SK-N-SH treated with all-trans-retinoic acid at 6 μM for 48 hours (cell line): Measurements from ENCODE around the gene TDRD12.

Experiments
- ATAC-seq: fragments of 200-7000 bp; cut with Tn5 transposase; 3 replicates; pipeline ENCODE4 v1.9.1; 2020; ENCODE audit warnings: mild to moderate bottlenecking, moderate library complexity
- ARNTL ChIP-seq: fragments of 450-650 bp; formaldehyde crosslinking; IDR thresholded peaks from 2 replicates; pipeline ENCODE4 v1.5.0; 2020; ENCODE audit warnings: low read depth, mild to moderate bottlenecking, moderate library complexity, borderline replicate concordance
- BACH2 ChIP-seq: fragments of 250-450 bp; sonication (Bioruptor Pico); IDR thresholded peaks from 2 replicates; pipeline ENCODE4 v1.9.0; 2021; ENCODE audit warnings: mild to moderate bottlenecking, borderline replicate concordance
- ESRRG ChIP-seq: fragments of 250-450 bp; sonication (Bioruptor Pico); IDR thresholded peaks from 2 replicates; pipeline ENCODE4 v1.6.1; 2021; ENCODE audit warnings: mild to moderate bottlenecking
- GLIS3 ChIP-seq: fragments of 250-450 bp; sonication (Bioruptor Pico); IDR thresholded peaks from 2 replicates; pipeline ENCODE4 v1.5.0; 2020; ENCODE audit warnings: mild to moderate bottlenecking, moderate library complexity
- ISL1 ChIP-seq: fragments of 250-450 bp; sonication (Bioruptor Pico); IDR thresholded peaks from 2 replicates; pipeline ENCODE4 v2.1.2; 2022; ENCODE audit warnings: mild to moderate bottlenecking, moderate library complexity
- OSR1 ChIP-seq: fragments of 250-450 bp; sonication (Bioruptor Pico); IDR thresholded peaks from 2 replicates; pipeline ENCODE4 v1.8.0; 2022; ENCODE audit warnings: moderate library complexity, mild to moderate bottlenecking, inconsistent platforms
- RARB ChIP-seq: fragments of 250-450 bp; sonication (Bioruptor Pico); IDR thresholded peaks from 2 replicates; pipeline ENCODE4 v1.8.0; 2021; ENCODE audit warnings: mild to moderate bottlenecking, moderate library complexity
- SNAI2 ChIP-seq: fragments of 250-450 bp; sonication (Bioruptor Pico); IDR thresholded peaks from 2 replicates; pipeline ENCODE4 v1.5.0; 2020; ENCODE audit warnings: mild to moderate bottlenecking, moderate library complexity
- TCF4 ChIP-seq: fragments of 250-450 bp; sonication (Bioruptor Pico); IDR thresholded peaks from 2 replicates; pipeline ENCODE4 v1.8.0; 2021; ENCODE audit warnings: mild to moderate bottlenecking, moderate library complexity, borderline replicate concordance
- TOX ChIP-seq: fragments of 250-450 bp; sonication (Bioruptor Pico); IDR thresholded peaks from 2 replicates; pipeline ENCODE4 v1.8.0; 2021; ENCODE audit warnings: mild to moderate bottlenecking, moderate library complexity, borderline replicate concordance
- ZC3H10 ChIP-seq: fragments of 250-450 bp; sonication (Bioruptor Pico); IDR thresholded peaks from 2 replicates; pipeline ENCODE4 v1.5.1; 2021; ENCODE audit warnings: mild to moderate bottlenecking, moderate library complexity
- ZFP3 ChIP-seq: fragments of 250-450 bp; sonication (Bioruptor Pico); IDR thresholded peaks from 2 replicates; pipeline ENCODE4 v1.5.0; 2020; ENCODE audit warnings: mild to moderate bottlenecking, moderate library complexity
- ZFP30 ChIP-seq: fragments of 450-650 bp; formaldehyde crosslinking; IDR thresholded peaks from 2 replicates; pipeline ENCODE4 v1.5.0; 2022; ENCODE audit warnings: mild to moderate bottlenecking, moderate library complexity
- ZNF70 ChIP-seq: fragments of 450-650 bp; formaldehyde crosslinking; IDR thresholded peaks from 2 replicates; pipeline ENCODE4 v1.5.0; 2020; ENCODE audit warnings: mild to moderate bottlenecking, moderate library complexity
- TF ChIP-seq, protein P1 (sequence below): fragments of 250-450 bp; sonication (Bioruptor Pico); IDR thresholded peaks from 2 replicates; pipeline ENCODE4 v1.8.0; 2020; ENCODE audit warnings: mild to moderate bottlenecking, moderate library complexity, borderline replicate concordance
- TF ChIP-seq, protein P2 (sequence below): fragments of 250-450 bp; sonication (Bioruptor Pico); IDR thresholded peaks from 2 replicates; pipeline ENCODE4 v1.5.1; 2020; ENCODE audit warnings: low read depth, mild to moderate bottlenecking, moderate library complexity
- TF ChIP-seq, protein P3 (sequence below): fragments of 250-450 bp; sonication (Bioruptor Pico); IDR thresholded peaks from 2 replicates; pipeline ENCODE4 v1.8.0; 2021; ENCODE audit warnings: low read depth, mild to moderate bottlenecking, moderate library complexity, borderline replicate concordance
- TF ChIP-seq, protein P4 (sequence below): fragments of 250-450 bp; sonication (Bioruptor Pico); IDR thresholded peaks from 2 replicates; pipeline ENCODE4 v1.5.0; 2020; ENCODE audit warnings: mild to moderate bottlenecking, moderate library complexity
- TF ChIP-seq, protein P5 (sequence below): fragments of 250-450 bp; sonication (Bioruptor Pico); IDR thresholded peaks from 2 replicates; pipeline ENCODE4 v1.5.1; 2021; ENCODE audit warnings: mild to moderate bottlenecking, moderate library complexity

The TDRD12 gene

DNA sequence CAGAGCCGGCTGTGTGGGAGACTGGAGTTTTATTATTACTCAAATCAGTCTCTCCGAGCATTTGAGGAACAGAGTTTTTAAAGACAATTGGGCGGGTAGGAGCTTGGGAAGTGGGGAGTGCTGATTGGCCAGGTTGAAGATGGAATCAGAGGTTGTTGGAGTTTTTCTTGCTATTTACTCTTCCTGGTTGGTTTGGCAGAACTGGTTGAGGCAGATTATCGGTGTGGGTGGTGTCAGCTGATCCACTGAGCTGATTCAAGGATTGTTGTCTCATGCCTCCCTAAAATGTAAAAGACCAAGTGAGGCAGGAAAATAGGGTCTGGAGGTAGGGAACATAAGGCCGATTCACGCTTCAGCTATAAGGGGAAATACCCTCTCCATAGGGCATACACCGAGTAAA lies 1.3 kb upstream of the TDRD12 start:
- ATAC-seq: no peak
- no peak for TF ChIP-seq GLIS3 (CRISPR knock-in tag)
- TF ChIP-seq TOX (CRISPR knock-in tag): no peak
- TF ChIP-seq, protein P1, sequence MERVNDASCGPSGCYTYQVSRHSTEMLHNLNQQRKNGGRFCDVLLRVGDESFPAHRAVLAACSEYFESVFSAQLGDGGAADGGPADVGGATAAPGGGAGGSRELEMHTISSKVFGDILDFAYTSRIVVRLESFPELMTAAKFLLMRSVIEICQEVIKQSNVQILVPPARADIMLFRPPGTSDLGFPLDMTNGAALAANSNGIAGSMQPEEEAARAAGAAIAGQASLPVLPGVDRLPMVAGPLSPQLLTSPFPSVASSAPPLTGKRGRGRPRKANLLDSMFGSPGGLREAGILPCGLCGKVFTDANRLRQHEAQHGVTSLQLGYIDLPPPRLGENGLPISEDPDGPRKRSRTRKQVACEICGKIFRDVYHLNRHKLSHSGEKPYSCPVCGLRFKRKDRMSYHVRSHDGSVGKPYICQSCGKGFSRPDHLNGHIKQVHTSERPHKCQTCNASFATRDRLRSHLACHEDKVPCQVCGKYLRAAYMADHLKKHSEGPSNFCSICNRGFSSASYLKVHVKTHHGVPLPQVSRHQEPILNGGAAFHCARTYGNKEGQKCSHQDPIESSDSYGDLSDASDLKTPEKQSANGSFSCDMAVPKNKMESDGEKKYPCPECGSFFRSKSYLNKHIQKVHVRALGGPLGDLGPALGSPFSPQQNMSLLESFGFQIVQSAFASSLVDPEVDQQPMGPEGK (CRISPR knock-in tag): no peak
- TF ChIP-seq ISL1 (CRISPR knock-in tag): no peak
- no peak for TF ChIP-seq ZNF70 (CRISPR knock-in tag)
- TF ChIP-seq, protein P2, sequence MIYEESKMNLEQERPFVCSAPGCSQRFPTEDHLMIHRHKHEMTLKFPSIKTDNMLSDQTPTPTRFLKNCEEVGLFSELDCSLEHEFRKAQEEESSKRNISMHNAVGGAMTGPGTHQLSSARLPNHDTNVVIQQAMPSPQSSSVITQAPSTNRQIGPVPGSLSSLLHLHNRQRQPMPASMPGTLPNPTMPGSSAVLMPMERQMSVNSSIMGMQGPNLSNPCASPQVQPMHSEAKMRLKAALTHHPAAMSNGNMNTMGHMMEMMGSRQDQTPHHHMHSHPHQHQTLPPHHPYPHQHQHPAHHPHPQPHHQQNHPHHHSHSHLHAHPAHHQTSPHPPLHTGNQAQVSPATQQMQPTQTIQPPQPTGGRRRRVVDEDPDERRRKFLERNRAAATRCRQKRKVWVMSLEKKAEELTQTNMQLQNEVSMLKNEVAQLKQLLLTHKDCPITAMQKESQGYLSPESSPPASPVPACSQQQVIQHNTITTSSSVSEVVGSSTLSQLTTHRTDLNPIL (CRISPR knock-in tag): no peak
- TF ChIP-seq ESRRG: no peak
- no peak for TF ChIP-seq TCF4 (CRISPR knock-in tag)
- no peak for TF ChIP-seq ZFP3
- TF ChIP-seq, protein P3, sequence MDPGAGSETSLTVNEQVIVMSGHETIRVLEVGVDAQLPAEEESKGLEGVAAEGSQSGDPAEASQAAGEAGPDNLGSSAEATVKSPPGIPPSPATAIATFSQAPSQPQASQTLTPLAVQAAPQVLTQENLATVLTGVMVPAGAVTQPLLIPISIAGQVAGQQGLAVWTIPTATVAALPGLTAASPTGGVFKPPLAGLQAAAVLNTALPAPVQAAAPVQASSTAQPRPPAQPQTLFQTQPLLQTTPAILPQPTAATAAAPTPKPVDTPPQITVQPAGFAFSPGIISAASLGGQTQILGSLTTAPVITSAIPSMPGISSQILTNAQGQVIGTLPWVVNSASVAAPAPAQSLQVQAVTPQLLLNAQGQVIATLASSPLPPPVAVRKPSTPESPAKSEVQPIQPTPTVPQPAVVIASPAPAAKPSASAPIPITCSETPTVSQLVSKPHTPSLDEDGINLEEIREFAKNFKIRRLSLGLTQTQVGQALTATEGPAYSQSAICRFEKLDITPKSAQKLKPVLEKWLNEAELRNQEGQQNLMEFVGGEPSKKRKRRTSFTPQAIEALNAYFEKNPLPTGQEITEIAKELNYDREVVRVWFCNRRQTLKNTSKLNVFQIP (CRISPR knock-in tag): no peak

DNA sequence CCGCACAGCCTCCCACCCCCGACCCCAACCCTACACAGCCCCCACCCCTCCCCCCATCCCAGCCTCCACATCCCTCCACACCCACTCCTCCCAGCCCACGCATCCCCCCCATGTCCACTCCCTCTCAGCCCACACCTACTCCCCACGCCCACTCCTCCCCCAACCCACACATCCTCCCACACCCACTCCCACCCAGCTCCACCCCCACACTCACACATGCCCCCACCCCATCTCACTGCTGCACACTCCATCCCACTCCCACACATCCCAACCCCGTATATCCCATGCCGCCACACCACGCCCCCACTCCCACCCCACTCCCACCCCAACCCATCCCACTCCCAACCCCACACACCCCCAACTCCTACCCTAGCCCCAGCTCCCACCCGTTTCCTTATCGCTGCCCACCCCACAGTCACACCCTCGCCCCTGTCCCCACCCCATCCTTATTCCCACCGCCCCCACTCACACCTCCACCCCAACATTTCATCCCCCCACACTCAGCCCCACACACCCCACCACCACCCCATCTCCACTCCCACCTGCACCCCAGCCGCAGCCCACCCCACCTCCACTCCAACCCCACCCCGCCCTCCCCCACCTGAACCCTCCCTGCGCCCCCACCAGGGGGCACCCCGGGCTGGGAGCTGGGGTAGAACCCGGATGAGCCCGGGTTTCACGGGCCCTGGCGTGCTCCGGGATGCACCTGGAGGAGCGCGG lies 809 bp downstream of the TDRD12 start:
- TF ChIP-seq, protein P4, sequence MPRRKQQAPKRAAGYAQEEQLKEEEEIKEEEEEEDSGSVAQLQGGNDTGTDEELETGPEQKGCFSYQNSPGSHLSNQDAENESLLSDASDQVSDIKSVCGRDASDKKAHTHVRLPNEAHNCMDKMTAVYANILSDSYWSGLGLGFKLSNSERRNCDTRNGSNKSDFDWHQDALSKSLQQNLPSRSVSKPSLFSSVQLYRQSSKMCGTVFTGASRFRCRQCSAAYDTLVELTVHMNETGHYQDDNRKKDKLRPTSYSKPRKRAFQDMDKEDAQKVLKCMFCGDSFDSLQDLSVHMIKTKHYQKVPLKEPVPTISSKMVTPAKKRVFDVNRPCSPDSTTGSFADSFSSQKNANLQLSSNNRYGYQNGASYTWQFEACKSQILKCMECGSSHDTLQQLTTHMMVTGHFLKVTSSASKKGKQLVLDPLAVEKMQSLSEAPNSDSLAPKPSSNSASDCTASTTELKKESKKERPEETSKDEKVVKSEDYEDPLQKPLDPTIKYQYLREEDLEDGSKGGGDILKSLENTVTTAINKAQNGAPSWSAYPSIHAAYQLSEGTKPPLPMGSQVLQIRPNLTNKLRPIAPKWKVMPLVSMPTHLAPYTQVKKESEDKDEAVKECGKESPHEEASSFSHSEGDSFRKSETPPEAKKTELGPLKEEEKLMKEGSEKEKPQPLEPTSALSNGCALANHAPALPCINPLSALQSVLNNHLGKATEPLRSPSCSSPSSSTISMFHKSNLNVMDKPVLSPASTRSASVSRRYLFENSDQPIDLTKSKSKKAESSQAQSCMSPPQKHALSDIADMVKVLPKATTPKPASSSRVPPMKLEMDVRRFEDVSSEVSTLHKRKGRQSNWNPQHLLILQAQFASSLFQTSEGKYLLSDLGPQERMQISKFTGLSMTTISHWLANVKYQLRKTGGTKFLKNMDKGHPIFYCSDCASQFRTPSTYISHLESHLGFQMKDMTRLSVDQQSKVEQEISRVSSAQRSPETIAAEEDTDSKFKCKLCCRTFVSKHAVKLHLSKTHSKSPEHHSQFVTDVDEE: no peak
- TF ChIP-seq SNAI2 (CRISPR knock-in tag) (no peak), ZFP30 (CRISPR knock-in tag) (no peak), ZC3H10 (CRISPR knock-in tag) (no peak), TOX (CRISPR knock-in tag) (no peak), ARNTL (CRISPR knock-in tag) (no peak), ZNF70 (CRISPR knock-in tag) (no peak), BACH2 (CRISPR knock-in tag) (no peak), ISL1 (CRISPR knock-in tag) (no peak), GLIS3 (CRISPR knock-in tag) (no peak), RARB (CRISPR knock-in tag) (no peak), ZFP3 (no peak), OSR1 (CRISPR knock-in tag) (no peak), TCF4 (CRISPR knock-in tag) (no peak)
- TF ChIP-seq, protein P5, sequence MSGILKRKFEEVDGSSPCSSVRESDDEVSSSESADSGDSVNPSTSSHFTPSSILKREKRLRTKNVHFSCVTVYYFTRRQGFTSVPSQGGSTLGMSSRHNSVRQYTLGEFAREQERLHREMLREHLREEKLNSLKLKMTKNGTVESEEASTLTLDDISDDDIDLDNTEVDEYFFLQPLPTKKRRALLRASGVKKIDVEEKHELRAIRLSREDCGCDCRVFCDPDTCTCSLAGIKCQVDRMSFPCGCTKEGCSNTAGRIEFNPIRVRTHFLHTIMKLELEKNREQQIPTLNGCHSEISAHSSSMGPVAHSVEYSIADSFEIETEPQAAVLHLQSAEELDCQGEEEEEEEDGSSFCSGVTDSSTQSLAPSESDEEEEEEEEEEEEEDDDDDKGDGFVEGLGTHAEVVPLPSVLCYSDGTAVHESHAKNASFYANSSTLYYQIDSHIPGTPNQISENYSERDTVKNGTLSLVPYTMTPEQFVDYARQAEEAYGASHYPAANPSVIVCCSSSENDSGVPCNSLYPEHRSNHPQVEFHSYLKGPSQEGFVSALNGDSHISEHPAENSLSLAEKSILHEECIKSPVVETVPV (CRISPR knock-in tag): no peak
- TF ChIP-seq, protein P2 (CRISPR knock-in tag): no peak
- ATAC-seq: no peak

DNA sequence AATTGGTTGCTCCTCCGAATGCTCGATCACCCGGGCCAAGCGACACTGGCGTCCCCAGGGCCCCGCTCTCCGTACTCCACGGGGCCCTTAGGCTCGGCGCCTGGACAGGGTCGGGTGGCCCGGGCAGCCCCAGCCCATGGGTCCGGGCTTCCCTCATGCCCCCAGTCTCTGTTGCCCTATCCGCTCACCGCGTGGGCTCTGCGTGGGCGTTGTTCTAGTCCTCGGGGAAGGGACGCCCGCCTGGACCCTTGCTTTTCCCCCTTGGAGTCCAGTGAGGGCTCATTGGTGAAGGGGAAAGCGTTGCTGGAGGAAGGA lies 1.3 kb downstream of the TDRD12 start:
- TF ChIP-seq ISL1 (CRISPR knock-in tag) (no peak), TOX (CRISPR knock-in tag) (no peak), ESRRG (no peak), ZC3H10 (CRISPR knock-in tag) (no peak)
- TF ChIP-seq, protein P4: no peak
- ATAC-seq: no peak
